PC-9 (cell line): ENCODE measurements around the gene APBB3.

Experiments
- CTCF ChIP-seq: fragments of 200-600 bp; sonication (generic); conservative IDR thresholded peaks from 2 replicates; pipeline ENCODE4 v1.6.1; 2017; ENCODE audit warnings: mixed run types, antibody characterized with exemption, mild to moderate bottlenecking, moderate library complexity
- EZH2 ChIP-seq: fragments of 200-600 bp; sonication (generic); IDR thresholded peaks from 2 replicates; pipeline ENCODE4 v1.8.0; 2017; ENCODE audit warnings: antibody characterized with exemption, low read depth

DNA sequence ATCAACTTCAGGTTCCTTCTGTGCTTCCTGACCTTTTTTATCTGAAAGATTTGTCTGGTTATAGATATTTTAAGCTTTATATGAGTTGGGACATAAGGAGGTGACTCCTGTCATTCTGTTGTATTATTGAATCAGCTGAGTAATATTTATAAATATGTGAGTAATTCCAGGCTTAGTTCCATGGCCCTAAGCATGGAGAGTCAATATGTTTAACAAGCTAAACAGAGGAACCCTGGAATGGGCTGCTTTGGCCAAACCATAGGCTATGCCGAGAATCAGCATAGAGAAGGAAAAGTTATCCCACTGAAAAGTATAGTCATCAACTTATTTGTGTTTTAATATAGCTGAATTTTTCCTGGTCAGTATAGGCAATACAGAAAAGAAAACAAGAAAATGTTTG is 24.2 kb downstream of the APBB3 start:
- TF ChIP-seq EZH2 (no peak), CTCF (no peak)
